H9 (cell line): Measurements from ENCODE around the gene TAF3. TPM values are rescaled to one million over a fixed set of nuclear protein-coding genes. Genes with fewer than 3 reads are reported as not detected.

Experiments used
- DNase-seq: peaks from one replicate; pipeline ENCODE4 v3.0.0-alpha.2; 2017
- H2AFZ ChIP-seq: one replicate; pipeline ENCODE4 v1.6.1; 2013; ENCODE audit warnings: mild to moderate bottlenecking, low read length, control low read depth, moderate library complexity
- H2AK5ac ChIP-seq: 2 replicates; pipeline ENCODE4 v1.6.1; 2013; ENCODE audit warnings: low read length, control low read depth, mixed read lengths; ENCODE audit not compliant: insufficient read length
- H2BK120ac ChIP-seq: one replicate; pipeline ENCODE4 v1.6.1; 2013; ENCODE audit warnings: low read depth, mild to moderate bottlenecking, low read length, control low read depth, inconsistent platforms; ENCODE audit not compliant: poor library complexity, severe bottlenecking
- H2BK12ac ChIP-seq: 2 replicates; pipeline ENCODE4 v1.6.1; 2013; ENCODE audit warnings: low read length, control low read depth, mixed read lengths, low read depth; ENCODE audit not compliant: insufficient read length
- H2BK15ac ChIP-seq: 2 replicates; pipeline ENCODE4 v1.6.1; 2013; ENCODE audit warnings: low read depth, low read length, control low read depth
- H2BK20ac ChIP-seq: one replicate; pipeline ENCODE4 v1.6.1; 2013; ENCODE audit warnings: low read depth, mild to moderate bottlenecking, low read length, control low read depth, inconsistent platforms; ENCODE audit not compliant: poor library complexity, severe bottlenecking
- H2BK5ac ChIP-seq: 2 replicates; pipeline ENCODE4 v1.6.1; 2013; ENCODE audit warnings: low read length, control low read depth, mixed read lengths; ENCODE audit not compliant: insufficient read length
- H3K14ac ChIP-seq: 2 replicates; pipeline ENCODE4 v1.6.1; 2013; ENCODE audit warnings: low read length, control low read depth; ENCODE audit not compliant: insufficient read depth
- H3K18ac ChIP-seq: 2 replicates; pipeline ENCODE4 v1.6.1; 2013; ENCODE audit warnings: low read depth, mild to moderate bottlenecking, mixed read lengths, low read length, control low read depth; ENCODE audit not compliant: insufficient read length
- H3K23ac ChIP-seq: 2 replicates; pipeline ENCODE4 v1.6.1; 2013; ENCODE audit warnings: low read length, control low read depth, mixed read lengths, low read depth; ENCODE audit not compliant: insufficient read length
- H3K23me2 ChIP-seq: 2 replicates; pipeline ENCODE4 v1.6.1; 2013; ENCODE audit warnings: low read depth, mild to moderate bottlenecking, mixed read lengths, low read length, control low read depth; ENCODE audit not compliant: insufficient read length, poor library complexity, severe bottlenecking
- H3K27ac ChIP-seq: 2 replicates; pipeline ENCODE4 v1.5.1; 2013; ENCODE audit warnings: low read length, control low read depth, mixed read lengths, low read depth; ENCODE audit not compliant: insufficient read length
- H3K27me3 ChIP-seq: 2 replicates; pipeline ENCODE4 v1.6.1; 2013; ENCODE audit warnings: low read length, control low read depth, inconsistent platforms; ENCODE audit not compliant: insufficient read depth
- H3K4ac ChIP-seq: 2 replicates; pipeline ENCODE4 v1.6.1; 2013; ENCODE audit warnings: low read depth, mild to moderate bottlenecking, control low read depth, inconsistent platforms, low read length, moderate library complexity
- H3K4me1 ChIP-seq: 2 replicates; pipeline ENCODE4 v1.6.1; 2013; ENCODE audit warnings: low read length, control low read depth, inconsistent platforms; ENCODE audit not compliant: insufficient read depth
- H3K4me2 ChIP-seq: 2 replicates; pipeline ENCODE4 v1.6.1; 2013; ENCODE audit warnings: low read length, control low read depth, mixed read lengths; ENCODE audit not compliant: insufficient read length, insufficient read depth
- H3K56ac ChIP-seq: 2 replicates; pipeline ENCODE4 v1.6.1; 2013; ENCODE audit warnings: low read depth, mild to moderate bottlenecking, mixed read lengths, low read length, control low read depth; ENCODE audit not compliant: insufficient read length
- H3K79me1 ChIP-seq: 2 replicates; pipeline ENCODE4 v1.6.1; 2013; ENCODE audit warnings: low read depth, mild to moderate bottlenecking, moderate library complexity, low read length, control low read depth, inconsistent platforms; ENCODE audit not compliant: insufficient read depth, poor library complexity, severe bottlenecking
- H3K79me2 ChIP-seq: 2 replicates; pipeline ENCODE4 v1.6.1; 2013; ENCODE audit warnings: low read length, control low read depth, inconsistent platforms; ENCODE audit not compliant: insufficient read depth
- H3K9ac ChIP-seq: 2 replicates; pipeline ENCODE4 v1.6.1; 2013; ENCODE audit warnings: low read length, control low read depth, mixed read lengths; ENCODE audit not compliant: insufficient read length; ENCODE audit errors: extremely low read depth
- H3K9me3 ChIP-seq: one replicate; pipeline ENCODE4 v1.6.1; 2013; ENCODE audit warnings: low read depth, low read length, inconsistent platforms; ENCODE audit not compliant: control insufficient read depth
- H3T11ph ChIP-seq: one replicate; pipeline ENCODE4 v1.6.1; 2013; ENCODE audit warnings: mild to moderate bottlenecking, low read length, control low read depth, inconsistent platforms
- H4K20me1 ChIP-seq: one replicate; pipeline ENCODE4 v1.6.1; 2013; ENCODE audit not compliant: control insufficient read depth, insufficient read length, insufficient read depth
- H4K5ac ChIP-seq: 2 replicates; pipeline ENCODE4 v1.6.1; 2013; ENCODE audit warnings: low read depth, mild to moderate bottlenecking, mixed read lengths, low read length, control low read depth; ENCODE audit not compliant: insufficient read length
- H4K8ac ChIP-seq: replicated peaks from 2 replicates; pipeline ENCODE4 v1.6.1; 2013; ENCODE audit warnings: low read length, control low read depth, mixed read lengths, low read depth; ENCODE audit not compliant: insufficient read length
- H4K91ac ChIP-seq: 2 replicates; pipeline ENCODE4 v1.6.1; 2013; ENCODE audit warnings: low read depth, mild to moderate bottlenecking, moderate library complexity, mixed read lengths, low read length, control low read depth; ENCODE audit not compliant: insufficient read length
- H3K27ac Mint-ChIP-seq, 3 experiments: 2 replicates in 2 of 3; 3 replicates in 1 of 3; pipeline ENCODE4 v1.8.0; 2020 to 2021; ENCODE audit warnings: mixed read lengths in 3 of 3, mild to moderate bottlenecking in 1 of 3, moderate library complexity in 1 of 3
- H3K27me3 Mint-ChIP-seq: 2 replicates; pipeline ENCODE4 v1.8.0; 2021; ENCODE audit warnings: low read depth, mild to moderate bottlenecking, moderate library complexity, mixed read lengths
- H3K36me3 Mint-ChIP-seq, 3 experiments: 2 replicates in 2 of 3; 3 replicates in 1 of 3; pipeline ENCODE4 v1.8.0; 2020 to 2021; ENCODE audit warnings: low read depth in 3 of 3, mixed read lengths in 3 of 3; ENCODE audit not compliant: insufficient read depth in 1 of 3
- H3K4me1 Mint-ChIP-seq, 2 experiments: 2 replicates each; pipeline ENCODE4 v1.8.0; 2020; ENCODE audit warnings: mixed read lengths in 2 of 2
- H3K4me3 Mint-ChIP-seq, 2 experiments: 2 replicates in 1 of 2; 3 replicates in 1 of 2; pipeline ENCODE4 v1.8.0; 2020 to 2021; ENCODE audit warnings: mild to moderate bottlenecking in 2 of 2, mixed read lengths in 2 of 2, moderate library complexity in 1 of 2
- H3K9me3 Mint-ChIP-seq, 2 experiments: 2 replicates in 1 of 2; 3 replicates in 1 of 2; pipeline ENCODE4 v1.8.0; 2020; ENCODE audit warnings: mild to moderate bottlenecking in 2 of 2, mixed read lengths in 2 of 2, moderate library complexity in 1 of 2
- CTCF ChIP-seq: fragments of 200-600 bp; sonication (generic); conservative IDR thresholded peaks from 3 replicates; pipeline ENCODE4 v1.8.0; 2021; ENCODE audit warnings: antibody characterized with exemption, mild to moderate bottlenecking
- WGBS: extraction: QIAGEN DNeasy Blood & Tissue Kit; methylation state at CpG from one replicate; pipeline ENCODE4 v1.1.7; 2013; ENCODE audit warnings: missing lambda C conversion rate, low lambda C conversion rate, mixed read lengths; ENCODE audit not compliant: insufficient read length; ENCODE audit errors: extremely low coverage; 5-methylcytosine and 5-hydroxymethylcytosine counted together
- total RNA-seq: library from RNA; stranded (reverse); gene quantifications from 2 replicates; pipeline ENCODE4 v1.2.1, GENCODE V29; 2021

The TAF3 gene
- total RNA-seq, 1 experiment from 2014 or later = 10.2 TPM

GRCh38 chr10:7982727-7983126 lies 164.4 kb downstream of the TAF3 start:
- Histone ChIP-seq H3K9me3 (no peaks in the 10 kb centered on the region), H3K4ac (no peak overlapping the region), H3K4me1 (no peaks in the 10 kb centered on the region), H2BK15ac (no peak overlapping the region), H3K56ac (no peak overlapping the region), H4K91ac (no peak overlapping the region), H2BK120ac (no peak overlapping the region), H3K9ac (no peak overlapping the region), H3K23me2 (no peaks in the 10 kb centered on the region), H2AK5ac (no peak overlapping the region), H3K18ac (no peak overlapping the region), H3T11ph (no peak overlapping the region), H3K27me3 (no peaks in the 10 kb centered on the region), H2BK5ac (no peak overlapping the region), H3K23ac (no peak overlapping the region), H4K5ac (no peak overlapping the region), H2BK20ac (no peak overlapping the region), H2AFZ (no peak overlapping the region), H4K8ac (no peak overlapping the region), H2BK12ac (no peak overlapping the region), H4K20me1 (no peaks in the 10 kb centered on the region), H3K4me2 (no peak overlapping the region), H3K14ac (no peak overlapping the region), H3K79me1 (no peaks in the 10 kb centered on the region), H3K79me2 (no peaks in the 10 kb centered on the region), H3K27ac (no peak overlapping the region)
- WGBS = no CpG with 5 or more reads among the region's 5 CpGs
- Mint-ChIP-seq H3K9me3 (no peaks in the 10 kb centered on the region), H3K4me1 (peaks cover 8% of the 10 kb centered on the region in 2 experiments), H3K27ac (no peak overlapping the region; a peak in 1 of 7 replicates), H3K27me3 (no peaks in the 10 kb centered on the region), H3K4me3 (no peak overlapping the region), H3K36me3 (no peaks in the 10 kb centered on the region)
- DNase-seq = no peak
- TF ChIP-seq CTCF = no peak
